K562 (cell line): ENCODE results near the gene EIF3I. TPM values are rescaled to one million over a fixed set of nuclear protein-coding genes. Genes with fewer than 3 reads are reported as not detected.

ENCODE experiments used
- BCL6 ChIP-seq: fragments of 250-450 bp; sonication (Bioruptor Pico); IDR thresholded peaks from 2 replicates; pipeline ENCODE4 v1.4.0; 2020
- GATA2 ChIP-seq: sonication (generic); formaldehyde crosslinking; IDR thresholded peaks from 2 replicates; pipeline ENCODE4 v1.4.0; 2020; ENCODE audit warnings: mild to moderate bottlenecking, missing genetic modification reagents
- NBN ChIP-seq: fragments of 450-650 bp; IDR thresholded peaks from 2 replicates; pipeline ENCODE4 v1.6.1; 2016; ENCODE audit warnings: low read depth, mild to moderate bottlenecking
- NCOA1 ChIP-seq: fragments of 450-650 bp; IDR thresholded peaks from 2 replicates; pipeline ENCODE4 v1.6.1; 2016; ENCODE audit warnings: low read depth
- PPARD ChIP-seq: fragments of 250-450 bp; sonication (Bioruptor Pico); IDR thresholded peaks from 2 replicates; pipeline ENCODE4 v1.8.0; 2022; ENCODE audit warnings: inconsistent platforms, mild to moderate bottlenecking, moderate library complexity
- RBM34 ChIP-seq: fragments of 200-400 bp; formaldehyde crosslinking; IDR thresholded peaks from 2 replicates; pipeline ENCODE4 v1.6.1; 2018; ENCODE audit warnings: low read length, borderline replicate concordance; ENCODE audit not compliant: insufficient read depth
- TBL1XR1 ChIP-seq, 2 experiments: IDR thresholded peaks; 2 replicates each; pipeline ENCODE4 v1.6.1; 2012; ENCODE audit warnings: improper control_type of control experiment in 2 of 2, low read length in 2 of 2, mild to moderate bottlenecking in 1 of 2
- TCF7 ChIP-seq: sonication (generic); IDR thresholded peaks from 2 replicates; pipeline ENCODE4 v1.6.1; 2016; ENCODE audit warnings: antibody characterized with exemption, borderline replicate concordance
- TSC22D4 ChIP-seq: fragments of 450-650 bp; IDR thresholded peaks from 2 replicates; pipeline ENCODE4 v1.6.1; 2016; ENCODE audit warnings: missing genetic modification characterization, missing biosample characterization, control low read depth
- ZNF134 ChIP-seq: fragments of 250-450 bp; sonication (Bioruptor Pico); conservative IDR thresholded peaks from 2 replicates; pipeline ENCODE4 v1.4.0; 2020
- polyA plus RNA-seq, 8 experiments: library from polyadenylated mRNA; depleted of rRNA in 4 of 8; stranded (reverse) in 5 of 8; unstranded in 3 of 8; fragments of >200 nt; fragmentation: Nextera tagmentation in 2 of 8; fragmentation: Illumina TruSeq in 1 of 8; extraction: Ambion mirVana in 2 of 8; extraction: Trizol in 1 of 8; gene quantifications; 2 replicates each; pipeline versions ENCODE4 v1.2.1 to v1.2.3, GENCODE V29; 2011 to 2014; ENCODE audit warnings: inconsistent platforms in 1 of 8, missing spikeins in 1 of 8
- total RNA-seq, 7 experiments: library from RNA; depleted of rRNA in 6 of 7; stranded (reverse); fragments of >200 nt in 6 of 7; fragmentation: Illumina TruSeq in 2 of 7; extraction: Trizol in 2 of 7; gene quantifications; 2 replicates each; pipeline versions ENCODE4 v1.2.1 to v1.2.3, GENCODE V29; 2011 to 2021; ENCODE audit warnings: low replicate concordance in 1 of 7
- TF ChIP-seq, protein P1 (sequence below): fragments of 250-450 bp; sonication (Bioruptor Pico); IDR thresholded peaks from 2 replicates; pipeline ENCODE4 v1.5.0; 2021; ENCODE audit warnings: mild to moderate bottlenecking, borderline replicate concordance
- TF ChIP-seq, protein P2 (sequence below): fragments of 250-450 bp; sonication (Bioruptor Pico); IDR thresholded peaks from 2 replicates; pipeline ENCODE4 v1.9.0; 2021; ENCODE audit warnings: mild to moderate bottlenecking, inconsistent platforms
- TF ChIP-seq, protein P3 (sequence below), 2 experiments: fragments of 450-650 bp in 1 of 2; sonication (generic) in 1 of 2; formaldehyde crosslinking in 1 of 2; IDR thresholded peaks; 2 replicates each; pipeline versions ENCODE4 v1.7.1 to v1.9.0; 2016 to 2022; ENCODE audit warnings: inconsistent platforms in 1 of 2, mild to moderate bottlenecking in 1 of 2, missing genetic modification reagents in 1 of 2

The EIF3I gene
- total and polyA plus RNA-seq, 9 of the 15 experiments (the other 6 are each of a cell fraction or from before 2014, with no cell fraction given): 414 to 1,526 (median 635) TPM

DNA sequence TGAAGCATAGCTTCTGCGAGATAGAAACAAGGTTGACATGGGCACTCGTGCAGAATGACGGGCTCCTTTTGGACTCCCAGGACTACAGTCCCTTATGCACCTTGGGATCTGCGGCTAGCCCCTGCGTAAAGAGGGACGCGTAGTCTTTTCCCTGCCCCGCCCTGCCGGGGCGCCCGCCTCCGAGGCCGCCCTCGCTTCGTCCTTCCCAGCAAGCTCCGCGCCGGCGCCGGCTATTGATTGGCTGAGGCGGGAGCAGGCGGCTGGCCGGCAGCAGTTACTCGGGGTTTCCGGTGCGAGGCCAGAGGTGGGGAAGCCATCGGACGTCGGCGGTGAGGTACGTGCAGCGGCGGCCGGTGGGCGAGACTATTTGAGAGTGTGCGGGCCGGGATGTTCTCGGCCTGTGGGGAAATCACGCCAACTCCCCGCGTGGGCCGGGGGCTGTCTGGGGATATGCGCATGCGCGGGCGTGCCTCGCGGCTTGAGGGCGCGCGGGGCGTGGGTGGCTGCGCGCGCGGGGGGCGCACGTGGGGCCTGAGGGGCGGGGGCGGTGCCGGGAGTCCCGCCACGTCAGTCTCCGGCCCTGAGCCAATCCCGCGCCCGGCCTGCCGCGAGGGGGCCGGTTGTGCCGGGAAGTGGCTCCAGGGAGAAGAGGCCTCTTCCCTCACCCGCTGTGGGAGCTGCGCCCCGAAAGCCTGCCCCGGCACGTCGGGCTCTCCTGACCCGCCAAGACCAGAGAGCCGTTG is 42.6 kb upstream of the EIF3I start, which contains the start of gene TXLNA (continued):
- TF ChIP-seq, protein P1, sequence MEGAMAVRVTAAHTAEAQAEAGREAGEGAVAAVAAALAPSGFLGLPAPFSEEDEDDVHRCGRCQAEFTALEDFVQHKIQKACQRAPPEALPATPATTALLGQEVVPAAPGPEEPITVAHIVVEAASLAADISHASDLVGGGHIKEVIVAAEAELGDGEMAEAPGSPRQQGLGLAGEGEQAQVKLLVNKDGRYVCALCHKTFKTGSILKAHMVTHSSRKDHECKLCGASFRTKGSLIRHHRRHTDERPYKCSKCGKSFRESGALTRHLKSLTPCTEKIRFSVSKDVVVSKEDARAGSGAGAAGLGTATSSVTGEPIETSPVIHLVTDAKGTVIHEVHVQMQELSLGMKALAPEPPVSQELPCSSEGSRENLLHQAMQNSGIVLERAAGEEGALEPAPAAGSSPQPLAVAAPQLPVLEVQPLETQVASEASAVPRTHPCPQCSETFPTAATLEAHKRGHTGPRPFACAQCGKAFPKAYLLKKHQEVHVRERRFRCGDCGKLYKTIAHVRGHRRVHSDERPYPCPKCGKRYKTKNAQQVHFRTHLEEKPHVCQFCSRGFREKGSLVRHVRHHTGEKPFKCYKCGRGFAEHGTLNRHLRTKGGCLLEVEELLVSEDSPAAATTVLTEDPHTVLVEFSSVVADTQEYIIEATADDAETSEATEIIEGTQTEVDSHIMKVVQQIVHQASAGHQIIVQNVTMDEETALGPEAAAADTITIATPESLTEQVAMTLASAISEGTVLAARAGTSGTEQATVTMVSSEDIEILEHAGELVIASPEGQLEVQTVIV (CRISPR knock-in tag): no peak
- TF ChIP-seq NBN (no peak; the same call in 1 of the 2 replicates), BCL6 (peak; percentile 1; the same call in 1 of the 2 replicates), ZNF134 (0 out of 2 replicates have a peak, but pooled peaks have one; percentile 34), TSC22D4 (tag) (no peak), TCF7 (peak; percentile 63; the same call in 1 of the 2 replicates), TBL1XR1 (IDR thresholded peaks at IDR 0.05; ENCODE audit: low read length in 2 of 2) (peak; percentile 14 to 34; a peak in 2 of 4 replicates), PPARD (CRISPR knock-in tag) (no peak), NCOA1 (peak; percentile 53; the same call in 1 of the 2 replicates), RBM34 (0 out of 2 replicates have a peak, but pooled peaks have one; percentile 83), GATA2 (CRISPR knock-in tag) (no peak)
- TF ChIP-seq, protein P2, sequence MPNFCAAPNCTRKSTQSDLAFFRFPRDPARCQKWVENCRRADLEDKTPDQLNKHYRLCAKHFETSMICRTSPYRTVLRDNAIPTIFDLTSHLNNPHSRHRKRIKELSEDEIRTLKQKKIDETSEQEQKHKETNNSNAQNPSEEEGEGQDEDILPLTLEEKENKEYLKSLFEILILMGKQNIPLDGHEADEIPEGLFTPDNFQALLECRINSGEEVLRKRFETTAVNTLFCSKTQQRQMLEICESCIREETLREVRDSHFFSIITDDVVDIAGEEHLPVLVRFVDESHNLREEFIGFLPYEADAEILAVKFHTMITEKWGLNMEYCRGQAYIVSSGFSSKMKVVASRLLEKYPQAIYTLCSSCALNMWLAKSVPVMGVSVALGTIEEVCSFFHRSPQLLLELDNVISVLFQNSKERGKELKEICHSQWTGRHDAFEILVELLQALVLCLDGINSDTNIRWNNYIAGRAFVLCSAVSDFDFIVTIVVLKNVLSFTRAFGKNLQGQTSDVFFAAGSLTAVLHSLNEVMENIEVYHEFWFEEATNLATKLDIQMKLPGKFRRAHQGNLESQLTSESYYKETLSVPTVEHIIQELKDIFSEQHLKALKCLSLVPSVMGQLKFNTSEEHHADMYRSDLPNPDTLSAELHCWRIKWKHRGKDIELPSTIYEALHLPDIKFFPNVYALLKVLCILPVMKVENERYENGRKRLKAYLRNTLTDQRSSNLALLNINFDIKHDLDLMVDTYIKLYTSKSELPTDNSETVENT (CRISPR knock-in tag): no peak
- TF ChIP-seq, protein P3, sequence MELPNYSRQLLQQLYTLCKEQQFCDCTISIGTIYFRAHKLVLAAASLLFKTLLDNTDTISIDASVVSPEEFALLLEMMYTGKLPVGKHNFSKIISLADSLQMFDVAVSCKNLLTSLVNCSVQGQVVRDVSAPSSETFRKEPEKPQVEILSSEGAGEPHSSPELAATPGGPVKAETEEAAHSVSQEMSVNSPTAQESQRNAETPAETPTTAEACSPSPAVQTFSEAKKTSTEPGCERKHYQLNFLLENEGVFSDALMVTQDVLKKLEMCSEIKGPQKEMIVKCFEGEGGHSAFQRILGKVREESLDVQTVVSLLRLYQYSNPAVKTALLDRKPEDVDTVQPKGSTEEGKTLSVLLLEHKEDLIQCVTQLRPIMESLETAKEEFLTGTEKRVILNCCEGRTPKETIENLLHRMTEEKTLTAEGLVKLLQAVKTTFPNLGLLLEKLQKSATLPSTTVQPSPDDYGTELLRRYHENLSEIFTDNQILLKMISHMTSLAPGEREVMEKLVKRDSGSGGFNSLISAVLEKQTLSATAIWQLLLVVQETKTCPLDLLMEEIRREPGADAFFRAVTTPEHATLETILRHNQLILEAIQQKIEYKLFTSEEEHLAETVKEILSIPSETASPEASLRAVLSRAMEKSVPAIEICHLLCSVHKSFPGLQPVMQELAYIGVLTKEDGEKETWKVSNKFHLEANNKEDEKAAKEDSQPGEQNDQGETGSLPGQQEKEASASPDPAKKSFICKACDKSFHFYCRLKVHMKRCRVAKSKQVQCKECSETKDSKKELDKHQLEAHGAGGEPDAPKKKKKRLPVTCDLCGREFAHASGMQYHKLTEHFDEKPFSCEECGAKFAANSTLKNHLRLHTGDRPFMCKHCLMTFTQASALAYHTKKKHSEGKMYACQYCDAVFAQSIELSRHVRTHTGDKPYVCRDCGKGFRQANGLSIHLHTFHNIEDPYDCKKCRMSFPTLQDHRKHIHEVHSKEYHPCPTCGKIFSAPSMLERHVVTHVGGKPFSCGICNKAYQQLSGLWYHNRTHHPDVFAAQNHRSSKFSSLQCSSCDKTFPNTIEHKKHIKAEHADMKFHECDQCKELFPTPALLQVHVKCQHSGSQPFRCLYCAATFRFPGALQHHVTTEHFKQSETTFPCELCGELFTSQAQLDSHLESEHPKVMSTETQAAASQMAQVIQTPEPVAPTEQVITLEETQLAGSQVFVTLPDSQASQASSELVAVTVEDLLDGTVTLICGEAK (IDR thresholded peaks at IDR 0.05): peak; percentile 81
- TF ChIP-seq, protein P3 (CRISPR knock-in tag; IDR thresholded peaks at IDR 0.05): no peak
